GM12878 (cell line): Measurements from ENCODE around the gene SLC27A5. TPM values are rescaled to one million over a fixed set of nuclear protein-coding genes. Genes with fewer than 3 reads are reported as not detected.

Experiments
- BHLHE40 ChIP-seq, 2 experiments: fragments of 450-650 bp in 1 of 2; IDR thresholded peaks; 2 replicates each; pipeline ENCODE4 v1.6.1; 2011 to 2017; ENCODE audit warnings: low read depth in 2 of 2, borderline replicate concordance in 1 of 2, improper control_type of control experiment in 1 of 2, low read length in 1 of 2, mild to moderate bottlenecking in 1 of 2
- CREM ChIP-seq: IDR thresholded peaks from 2 replicates; pipeline ENCODE4 v1.6.1; 2014; ENCODE audit warnings: antibody characterized with exemption, low read depth
- FOS ChIP-seq: IDR thresholded peaks from 3 replicates; pipeline ENCODE4 v1.6.1; 2011; ENCODE audit warnings: borderline replicate concordance; ENCODE audit not compliant: insufficient read length; ENCODE audit errors: extremely low read depth
- HCFC1 ChIP-seq: fragments of 150-350 bp; IDR thresholded peaks from 2 replicates; pipeline ENCODE4 v1.6.1; 2014; ENCODE audit warnings: low read length
- KDM1A ChIP-seq: fragments of 200-600 bp; sonication (generic); IDR thresholded peaks from 2 replicates; pipeline ENCODE4 v1.6.1; 2016; ENCODE audit warnings: borderline replicate concordance
- RAD51 ChIP-seq: fragments of 450-650 bp; IDR thresholded peaks from 2 replicates; pipeline ENCODE4 v1.6.1; 2016; ENCODE audit warnings: moderate library complexity, mild to moderate bottlenecking, inconsistent platforms
- RELA ChIP-seq: fragments of 450-650 bp; IDR thresholded peaks from 2 replicates; pipeline ENCODE4 v1.8.0; 2014; ENCODE audit warnings: borderline replicate concordance; ENCODE audit not compliant: partially characterized antibody
- SMAD5 ChIP-seq: IDR thresholded peaks from 2 replicates; pipeline ENCODE4 v1.6.1; 2016; ENCODE audit warnings: antibody characterized with exemption, low read depth
- SRF ChIP-seq, 2 experiments: IDR thresholded peaks; 2 replicates each; pipeline ENCODE4 v1.6.1; 2011; ENCODE audit warnings: low read depth in 2 of 2, low read length in 2 of 2, mild to moderate bottlenecking in 1 of 2, moderate library complexity in 1 of 2
- TBL1XR1 ChIP-seq: IDR thresholded peaks from 2 replicates; pipeline ENCODE4 v1.6.1; 2012; ENCODE audit warnings: low read depth, low read length, improper control_type of control experiment
- TCF12 ChIP-seq: IDR thresholded peaks from 2 replicates; pipeline ENCODE4 v1.6.1; 2011; ENCODE audit warnings: low read depth, mild to moderate bottlenecking, low read length
- YY1 ChIP-seq: IDR thresholded peaks from 2 replicates; pipeline ENCODE4 v1.6.1; 2011; ENCODE audit warnings: low read depth, mild to moderate bottlenecking, low read length
- ZNF207 ChIP-seq: fragments of 450-650 bp; IDR thresholded peaks from 2 replicates; pipeline ENCODE4 v1.6.1; 2014; ENCODE audit warnings: antibody characterized with exemption, mild to moderate bottlenecking, borderline replicate concordance
- ZNF24 ChIP-seq: fragments of 450-650 bp; IDR thresholded peaks from 2 replicates; pipeline ENCODE4 v1.6.1; 2017; ENCODE audit warnings: antibody characterized with exemption, mild to moderate bottlenecking
- polyA plus RNA-seq, 11 experiments: library from polyadenylated mRNA; depleted of rRNA in 4 of 11; unstranded in 6 of 11; stranded (reverse) in 5 of 11; fragments of >200 nt; fragmentation: Nextera tagmentation in 4 of 11; fragmentation: Illumina TruSeq in 1 of 11; extraction: Ambion mirVana in 4 of 11; extraction: Trizol in 1 of 11; gene quantifications; 1 replicate in 1 of 11; 2 replicates in 10 of 11; pipeline versions ENCODE4 v1.2.1 to v1.2.3, GENCODE V29; 2011 to 2016; ENCODE audit warnings: inconsistent platforms in 2 of 11, missing spikeins in 2 of 11, low read depth in 1 of 11
- total RNA-seq, 4 experiments: library from RNA; depleted of rRNA in 3 of 4; stranded (reverse); fragments of >200 nt in 3 of 4; fragmentation: Illumina TruSeq in 1 of 4; extraction: Trizol in 1 of 4; gene quantifications; 2 replicates each; pipeline versions ENCODE4 v1.2.1 to v1.2.3, GENCODE V29; 2013 to 2021
- TF ChIP-seq, protein P1 (sequence below): IDR thresholded peaks from 2 replicates; pipeline ENCODE4 v1.6.1; 2012; ENCODE audit warnings: mild to moderate bottlenecking, low read depth, low read length
- TF ChIP-seq, protein P2 (sequence below): IDR thresholded peaks from 2 replicates; pipeline ENCODE4 v1.6.1; 2012; ENCODE audit warnings: low read depth, low read length, improper control_type of control experiment
- TF ChIP-seq, protein P3 (sequence below): IDR thresholded peaks from 2 replicates; pipeline ENCODE4 v1.6.1; 2012; ENCODE audit warnings: low read depth, low read length, improper control_type of control experiment
- TF ChIP-seq, protein P4 (sequence below): fragments of 450-650 bp; IDR thresholded peaks from 2 replicates; pipeline ENCODE4 v1.6.1; 2018; ENCODE audit warnings: mild to moderate bottlenecking, low read depth, moderate library complexity; ENCODE audit not compliant: partially characterized antibody
- TF ChIP-seq, protein P5 (sequence below): IDR thresholded peaks from 2 replicates; pipeline ENCODE4 v1.6.1; 2012; ENCODE audit warnings: low read length, inconsistent platforms

Gene SLC27A5
- total and polyA plus RNA-seq, 10 of the 15 experiments (the other 5 are each of a cell fraction or from before 2014, with no cell fraction given), result 21.2 to 127 (median 31.8) TPM

DNA sequence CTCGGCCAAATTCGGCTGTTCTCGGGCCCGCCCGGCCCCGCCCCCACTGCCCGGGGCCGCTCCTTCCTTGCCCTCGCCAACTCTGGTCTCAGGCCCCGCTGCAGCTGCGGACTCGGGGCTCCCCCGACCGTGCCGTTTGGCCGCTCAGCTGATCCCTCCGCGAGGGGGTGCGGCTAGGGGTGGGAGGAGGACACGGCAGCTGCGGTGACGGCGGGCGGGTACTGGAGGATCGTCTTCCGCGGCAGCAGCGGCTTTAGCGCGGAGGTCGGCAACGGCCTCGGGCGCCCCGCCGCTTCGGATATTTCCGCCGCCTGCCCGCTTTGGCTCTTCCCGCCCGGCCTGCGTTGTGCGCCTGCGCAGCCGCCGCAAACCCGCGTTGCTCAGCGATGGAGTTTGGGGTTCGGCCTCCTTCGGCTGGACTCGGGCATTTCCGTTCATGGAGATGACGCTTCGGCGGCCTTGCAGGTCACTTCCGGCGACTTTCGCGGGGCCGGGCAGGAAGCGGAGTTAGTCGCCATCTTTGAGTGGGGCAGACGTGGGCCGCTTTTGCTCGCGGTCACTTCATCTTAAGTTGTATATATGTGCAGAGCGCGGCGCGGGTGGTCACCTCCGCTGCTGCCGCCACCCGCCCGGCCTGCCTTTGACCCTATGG, 47.0 kb upstream of the SLC27A5 start (continued):
- TF ChIP-seq, protein P1, sequence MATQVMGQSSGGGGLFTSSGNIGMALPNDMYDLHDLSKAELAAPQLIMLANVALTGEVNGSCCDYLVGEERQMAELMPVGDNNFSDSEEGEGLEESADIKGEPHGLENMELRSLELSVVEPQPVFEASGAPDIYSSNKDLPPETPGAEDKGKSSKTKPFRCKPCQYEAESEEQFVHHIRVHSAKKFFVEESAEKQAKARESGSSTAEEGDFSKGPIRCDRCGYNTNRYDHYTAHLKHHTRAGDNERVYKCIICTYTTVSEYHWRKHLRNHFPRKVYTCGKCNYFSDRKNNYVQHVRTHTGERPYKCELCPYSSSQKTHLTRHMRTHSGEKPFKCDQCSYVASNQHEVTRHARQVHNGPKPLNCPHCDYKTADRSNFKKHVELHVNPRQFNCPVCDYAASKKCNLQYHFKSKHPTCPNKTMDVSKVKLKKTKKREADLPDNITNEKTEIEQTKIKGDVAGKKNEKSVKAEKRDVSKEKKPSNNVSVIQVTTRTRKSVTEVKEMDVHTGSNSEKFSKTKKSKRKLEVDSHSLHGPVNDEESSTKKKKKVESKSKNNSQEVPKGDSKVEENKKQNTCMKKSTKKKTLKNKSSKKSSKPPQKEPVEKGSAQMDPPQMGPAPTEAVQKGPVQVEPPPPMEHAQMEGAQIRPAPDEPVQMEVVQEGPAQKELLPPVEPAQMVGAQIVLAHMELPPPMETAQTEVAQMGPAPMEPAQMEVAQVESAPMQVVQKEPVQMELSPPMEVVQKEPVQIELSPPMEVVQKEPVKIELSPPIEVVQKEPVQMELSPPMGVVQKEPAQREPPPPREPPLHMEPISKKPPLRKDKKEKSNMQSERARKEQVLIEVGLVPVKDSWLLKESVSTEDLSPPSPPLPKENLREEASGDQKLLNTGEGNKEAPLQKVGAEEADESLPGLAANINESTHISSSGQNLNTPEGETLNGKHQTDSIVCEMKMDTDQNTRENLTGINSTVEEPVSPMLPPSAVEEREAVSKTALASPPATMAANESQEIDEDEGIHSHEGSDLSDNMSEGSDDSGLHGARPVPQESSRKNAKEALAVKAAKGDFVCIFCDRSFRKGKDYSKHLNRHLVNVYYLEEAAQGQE, result no peak
- TF ChIP-seq CREM, result peak; percentile 86
- peak; percentile 54 to 61; a peak in 3 of 4 replicates for TF ChIP-seq SRF (IDR thresholded peaks at IDR 0.05; ENCODE audit: low read depth in 2 of 2, low read length in 2 of 2)
- TF ChIP-seq RELA, result no peak
- peak; percentile 88 for TF ChIP-seq TCF12
- no peak for TF ChIP-seq FOS
- no peak for TF ChIP-seq ZNF24
- TF ChIP-seq SMAD5, result peak; percentile 77; the same call in 1 of the 2 replicates
- peak; percentile 98 for TF ChIP-seq YY1
- TF ChIP-seq KDM1A, result no peak
- TF ChIP-seq, protein P2, sequence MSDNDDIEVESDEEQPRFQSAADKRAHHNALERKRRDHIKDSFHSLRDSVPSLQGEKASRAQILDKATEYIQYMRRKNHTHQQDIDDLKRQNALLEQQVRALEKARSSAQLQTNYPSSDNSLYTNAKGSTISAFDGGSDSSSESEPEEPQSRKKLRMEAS, result no peak
- TF ChIP-seq, protein P3, sequence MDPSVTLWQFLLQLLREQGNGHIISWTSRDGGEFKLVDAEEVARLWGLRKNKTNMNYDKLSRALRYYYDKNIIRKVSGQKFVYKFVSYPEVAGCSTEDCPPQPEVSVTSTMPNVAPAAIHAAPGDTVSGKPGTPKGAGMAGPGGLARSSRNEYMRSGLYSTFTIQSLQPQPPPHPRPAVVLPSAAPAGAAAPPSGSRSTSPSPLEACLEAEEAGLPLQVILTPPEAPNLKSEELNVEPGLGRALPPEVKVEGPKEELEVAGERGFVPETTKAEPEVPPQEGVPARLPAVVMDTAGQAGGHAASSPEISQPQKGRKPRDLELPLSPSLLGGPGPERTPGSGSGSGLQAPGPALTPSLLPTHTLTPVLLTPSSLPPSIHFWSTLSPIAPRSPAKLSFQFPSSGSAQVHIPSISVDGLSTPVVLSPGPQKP, result peak; percentile 45; the same call in 1 of the 2 replicates
- peak; percentile 20; the same call in 1 of the 2 replicates for TF ChIP-seq ZNF207
- peak; percentile 73 for TF ChIP-seq HCFC1
- TF ChIP-seq TBL1XR1, result peak; percentile 30
- TF ChIP-seq RAD51, result no peak
- TF ChIP-seq, protein P4, sequence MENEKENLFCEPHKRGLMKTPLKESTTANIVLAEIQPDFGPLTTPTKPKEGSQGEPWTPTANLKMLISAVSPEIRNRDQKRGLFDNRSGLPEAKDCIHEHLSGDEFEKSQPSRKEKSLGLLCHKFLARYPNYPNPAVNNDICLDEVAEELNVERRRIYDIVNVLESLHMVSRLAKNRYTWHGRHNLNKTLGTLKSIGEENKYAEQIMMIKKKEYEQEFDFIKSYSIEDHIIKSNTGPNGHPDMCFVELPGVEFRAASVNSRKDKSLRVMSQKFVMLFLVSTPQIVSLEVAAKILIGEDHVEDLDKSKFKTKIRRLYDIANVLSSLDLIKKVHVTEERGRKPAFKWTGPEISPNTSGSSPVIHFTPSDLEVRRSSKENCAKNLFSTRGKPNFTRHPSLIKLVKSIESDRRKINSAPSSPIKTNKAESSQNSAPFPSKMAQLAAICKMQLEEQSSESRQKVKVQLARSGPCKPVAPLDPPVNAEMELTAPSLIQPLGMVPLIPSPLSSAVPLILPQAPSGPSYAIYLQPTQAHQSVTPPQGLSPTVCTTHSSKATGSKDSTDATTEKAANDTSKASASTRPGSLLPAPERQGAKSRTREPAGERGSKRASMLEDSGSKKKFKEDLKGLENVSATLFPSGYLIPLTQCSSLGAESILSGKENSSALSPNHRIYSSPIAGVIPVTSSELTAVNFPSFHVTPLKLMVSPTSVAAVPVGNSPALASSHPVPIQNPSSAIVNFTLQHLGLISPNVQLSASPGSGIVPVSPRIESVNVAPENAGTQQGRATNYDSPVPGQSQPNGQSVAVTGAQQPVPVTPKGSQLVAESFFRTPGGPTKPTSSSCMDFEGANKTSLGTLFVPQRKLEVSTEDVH, result peak; percentile 72
- TF ChIP-seq BHLHE40 (IDR thresholded peaks at IDR 0.05; ENCODE audit: borderline replicate concordance in 1 of 2, low read depth in 2 of 2, low read length in 1 of 2), result peak; percentile 72 to 86; a peak in 3 of 4 replicates
- TF ChIP-seq, protein P5, sequence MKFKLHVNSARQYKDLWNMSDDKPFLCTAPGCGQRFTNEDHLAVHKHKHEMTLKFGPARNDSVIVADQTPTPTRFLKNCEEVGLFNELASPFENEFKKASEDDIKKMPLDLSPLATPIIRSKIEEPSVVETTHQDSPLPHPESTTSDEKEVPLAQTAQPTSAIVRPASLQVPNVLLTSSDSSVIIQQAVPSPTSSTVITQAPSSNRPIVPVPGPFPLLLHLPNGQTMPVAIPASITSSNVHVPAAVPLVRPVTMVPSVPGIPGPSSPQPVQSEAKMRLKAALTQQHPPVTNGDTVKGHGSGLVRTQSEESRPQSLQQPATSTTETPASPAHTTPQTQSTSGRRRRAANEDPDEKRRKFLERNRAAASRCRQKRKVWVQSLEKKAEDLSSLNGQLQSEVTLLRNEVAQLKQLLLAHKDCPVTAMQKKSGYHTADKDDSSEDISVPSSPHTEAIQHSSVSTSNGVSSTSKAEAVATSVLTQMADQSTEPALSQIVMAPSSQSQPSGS, result no peak
- TF ChIP-seq, all 136 proteins: peak for 32
